Measurements from ENCODE around the gene CPNE4.

The CPNE4 gene

GRCh38 chr3:131850223-131850622, 184.6 kb downstream of the CPNE4 start:
- TF ChIP-seq CTCF (IDR thresholded peaks at IDR 0.05): no peak

GRCh38 chr3:131849616-131850015, 185.2 kb downstream of the CPNE4 start:
- no peak for TF ChIP-seq CTCF (IDR thresholded peaks at IDR 0.05)

GRCh38 chr3:131847966-131848510, 186.8 kb downstream of the CPNE4 start:
- TF ChIP-seq CTCF (IDR thresholded peaks at IDR 0.05): no peak

- no peak for TF ChIP-seq CTCF (IDR thresholded peaks at IDR 0.05)
Measured at GRCh38 chr3:131846296-131846924, 188.4 kb downstream of the CPNE4 start.

GRCh38 chr3:131843174-131843573, 191.6 kb downstream of the CPNE4 start:
- TF ChIP-seq CTCF (IDR thresholded peaks at IDR 0.05): no peak

- no peak for TF ChIP-seq CTCF (IDR thresholded peaks at IDR 0.05)
Measured at GRCh38 chr3:131840156-131840797, 194.5 kb downstream of the CPNE4 start.

- TF ChIP-seq CTCF (IDR thresholded peaks at IDR 0.05): no peak
Measured at GRCh38 chr3:131835906-131836305, 198.9 kb downstream of the CPNE4 start.

Data from LNCAP (cell line).